Fibroblast of lung (primary cell): Measurements from ENCODE around the gene POU2F2. TPM values are rescaled to one million over a fixed set of nuclear protein-coding genes. Genes with fewer than 3 reads are reported as not detected.

Experiments
- DNase-seq, 2 donors: peaks; one replicate each; pipeline versions ENCODE4 v3.0.0 to v3.0.0-alpha.2; 2010; ENCODE audit warnings: low read depth in 2 of 2
- H2AFZ ChIP-seq: 2 replicates; pipeline ENCODE4 v1.5.1; 2012; ENCODE audit warnings: low read length, control low read depth, inconsistent platforms
- H3K27ac ChIP-seq: 2 replicates; pipeline ENCODE4 v1.5.1; 2011; ENCODE audit warnings: low read length, control low read depth; ENCODE audit not compliant: insufficient read depth
- H3K27me3 ChIP-seq: 2 replicates; pipeline ENCODE4 v1.5.1; 2011; ENCODE audit warnings: mild to moderate bottlenecking, low read length; ENCODE audit not compliant: control insufficient read depth, insufficient read depth
- H3K36me3 ChIP-seq: 2 replicates; pipeline ENCODE4 v1.5.1; 2011; ENCODE audit warnings: low read length; ENCODE audit not compliant: control insufficient read depth, insufficient read depth
- H3K4me1 ChIP-seq: 2 replicates; pipeline ENCODE4 v1.5.1; 2011; ENCODE audit warnings: low read length; ENCODE audit not compliant: control insufficient read depth, insufficient read depth; ENCODE audit errors: extremely low read depth
- H3K4me2 ChIP-seq: 2 replicates; pipeline ENCODE4 v1.5.1; 2011; ENCODE audit warnings: low read length, control low read depth; ENCODE audit not compliant: insufficient read depth; ENCODE audit errors: extremely low read depth
- H3K4me3 ChIP-seq, 4 experiments: fragments of 200-600 bp in 1 of 4; sonication (generic) in 1 of 4; replicated peaks in 1 of 4; 2 replicates each; pipeline ENCODE4 v1.5.1; 2011 to 2016; ENCODE audit warnings: low read length in 4 of 4, low read depth in 3 of 4, mild to moderate bottlenecking in 3 of 4, control low read depth in 2 of 4, inconsistent platforms in 1 of 4, mixed read lengths in 1 of 4; ENCODE audit not compliant: insufficient read depth in 1 of 4; ENCODE audit errors: control extremely low read depth in 1 of 4
- H3K79me2 ChIP-seq: 2 replicates; pipeline ENCODE4 v1.5.1; 2012; ENCODE audit warnings: mild to moderate bottlenecking, low read length, inconsistent platforms; ENCODE audit not compliant: control insufficient read depth, insufficient read depth
- H3K9ac ChIP-seq: 2 replicates; pipeline ENCODE4 v1.5.1; 2011; ENCODE audit warnings: mild to moderate bottlenecking, low read length, control low read depth; ENCODE audit not compliant: insufficient read depth
- H3K9me3 ChIP-seq: 2 replicates; pipeline ENCODE4 v1.5.1; 2012; ENCODE audit warnings: low read depth, low read length; ENCODE audit not compliant: control insufficient read depth, insufficient read depth
- H4K20me1 ChIP-seq: 2 replicates; pipeline ENCODE4 v1.5.1; 2011; ENCODE audit warnings: low read length; ENCODE audit not compliant: control insufficient read depth, insufficient read depth; ENCODE audit errors: extremely low read depth
- EZH2 ChIP-seq: IDR thresholded peaks from 2 replicates; pipeline ENCODE4 v1.5.1; 2012; ENCODE audit warnings: low read length, control low read depth, mild to moderate bottlenecking; ENCODE audit errors: missing control alignments
- polyA plus RNA-seq, 2 donors: library from polyadenylated mRNA; depleted of rRNA in 1 of 2; stranded (reverse) in 1 of 2; unstranded in 1 of 2; fragments of >200 nt; gene quantifications; 2 replicates each; pipeline ENCODE4 v1.2.1, GENCODE V29; 2011 to 2012; ENCODE audit warnings: missing spikeins in 1 of 2
- total RNA-seq: library from RNA; depleted of rRNA; stranded (reverse); fragments of >200 nt; gene quantifications from 2 replicates; pipeline ENCODE4 v1.2.1, GENCODE V29; 2014
- TF ChIP-seq, protein P1 (sequence below), 2 donors: IDR thresholded peaks in 1 of 2; conservative IDR thresholded peaks in 1 of 2; 1 replicate in 1 of 2; 2 replicates in 1 of 2; pipeline ENCODE4 v1.5.1; 2011 to 2012; ENCODE audit warnings: low read length in 2 of 2, control low read depth in 1 of 2, inconsistent platforms in 1 of 2, low read depth in 1 of 2, mild to moderate bottlenecking in 1 of 2

Gene POU2F2
- total and polyA plus RNA-seq, 2 donors (not counting 1 experiment from before 2014, with no cell fraction given), result 0.17 to 0.31 TPM

DNA sequence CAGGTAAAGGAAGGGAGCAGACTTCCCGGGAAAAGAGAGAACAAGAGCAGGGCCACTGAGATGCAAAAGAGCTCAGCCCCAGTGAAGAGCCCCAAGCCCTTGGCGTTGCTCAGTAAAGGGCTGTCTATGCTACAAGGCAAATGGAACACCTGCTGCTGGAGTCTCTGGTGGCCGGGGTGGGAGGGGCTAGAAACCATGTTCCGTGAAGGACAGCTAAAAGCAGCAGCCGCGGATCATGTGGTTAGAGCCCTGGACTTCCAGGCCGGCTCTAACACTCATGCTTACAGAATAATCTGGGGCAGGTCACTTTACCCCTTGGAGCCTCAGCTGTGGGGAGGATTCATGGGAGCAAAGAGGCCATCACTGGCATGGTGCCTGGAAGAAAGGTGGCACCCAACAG is 17.8 kb downstream of the POU2F2 start:
- Histone ChIP-seq H3K9me3 (no peaks in the 10 kb centered on the region), H3K9ac (no peak overlapping the region), H3K27me3 (no peaks in the 10 kb centered on the region), H3K36me3 (no peaks in the 10 kb centered on the region), H2AFZ (no peak overlapping the region), H3K4me1 (peaks cover 32% of the 10 kb centered on the region), H4K20me1 (no peaks in the 10 kb centered on the region), H3K79me2 (no peaks in the 10 kb centered on the region), H3K4me3 (no peak overlapping the region), H3K27ac (peak overlapping the region; percentile 82), H3K4me2 (peak overlapping the region; percentile 70)
- TF ChIP-seq EZH2, result no peak
- TF ChIP-seq, protein P1, sequence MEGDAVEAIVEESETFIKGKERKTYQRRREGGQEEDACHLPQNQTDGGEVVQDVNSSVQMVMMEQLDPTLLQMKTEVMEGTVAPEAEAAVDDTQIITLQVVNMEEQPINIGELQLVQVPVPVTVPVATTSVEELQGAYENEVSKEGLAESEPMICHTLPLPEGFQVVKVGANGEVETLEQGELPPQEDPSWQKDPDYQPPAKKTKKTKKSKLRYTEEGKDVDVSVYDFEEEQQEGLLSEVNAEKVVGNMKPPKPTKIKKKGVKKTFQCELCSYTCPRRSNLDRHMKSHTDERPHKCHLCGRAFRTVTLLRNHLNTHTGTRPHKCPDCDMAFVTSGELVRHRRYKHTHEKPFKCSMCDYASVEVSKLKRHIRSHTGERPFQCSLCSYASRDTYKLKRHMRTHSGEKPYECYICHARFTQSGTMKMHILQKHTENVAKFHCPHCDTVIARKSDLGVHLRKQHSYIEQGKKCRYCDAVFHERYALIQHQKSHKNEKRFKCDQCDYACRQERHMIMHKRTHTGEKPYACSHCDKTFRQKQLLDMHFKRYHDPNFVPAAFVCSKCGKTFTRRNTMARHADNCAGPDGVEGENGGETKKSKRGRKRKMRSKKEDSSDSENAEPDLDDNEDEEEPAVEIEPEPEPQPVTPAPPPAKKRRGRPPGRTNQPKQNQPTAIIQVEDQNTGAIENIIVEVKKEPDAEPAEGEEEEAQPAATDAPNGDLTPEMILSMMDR (conservative IDR thresholded peaks at IDR 0.05 in 1 of 2, IDR thresholded peaks at IDR 0.05 in 1 of 2; ENCODE audit: low read depth in 1 of 2, low read length in 2 of 2), result no peak
- no peak for DNase-seq

DNA sequence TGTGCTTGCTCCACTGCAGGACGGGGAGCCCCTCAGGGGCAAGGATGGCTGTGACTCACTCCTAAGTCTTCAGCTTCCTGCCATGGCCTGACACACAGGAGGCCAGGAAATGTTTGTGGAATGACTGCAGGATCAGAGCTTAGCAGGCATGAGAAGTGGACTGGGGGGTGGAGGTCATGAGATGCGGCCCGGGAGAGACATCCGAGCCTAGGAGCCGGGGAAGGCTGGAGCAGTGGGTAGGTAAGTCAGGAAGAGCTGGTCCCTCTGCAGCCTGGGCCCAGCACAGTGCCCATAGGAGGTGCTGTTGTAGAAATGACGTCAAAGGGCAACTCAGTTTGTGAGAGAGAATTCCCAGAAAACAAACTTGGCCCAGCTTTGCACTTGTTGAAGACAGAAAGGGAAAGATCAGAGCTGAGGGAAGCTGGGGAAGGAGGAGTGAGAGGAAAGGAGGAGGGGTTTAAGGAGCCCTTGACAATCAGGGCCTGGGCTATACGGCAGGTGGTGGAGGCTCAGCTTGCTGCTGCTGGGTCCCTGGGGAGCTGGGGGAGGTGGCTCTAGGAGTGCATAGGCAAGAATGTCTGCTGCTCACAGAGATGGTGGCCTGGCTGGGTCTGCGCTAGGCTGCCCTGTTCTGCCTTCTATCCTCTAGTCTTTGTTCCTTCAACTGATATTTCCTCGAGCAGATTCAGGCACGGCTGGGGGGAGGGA is 18.5 kb downstream of the POU2F2 start:
- H3K9me3 ChIP-seq, result no peaks in the 10 kb centered on the region
- TF ChIP-seq, protein P1 (conservative IDR thresholded peaks at IDR 0.05 in 1 of 2, IDR thresholded peaks at IDR 0.05 in 1 of 2; ENCODE audit: low read depth in 1 of 2, low read length in 2 of 2), result peak; percentile 34 to 39
- TF ChIP-seq EZH2, result no peak
- DNase-seq, result peak; percentile 87 to 98
- H3K4me1 ChIP-seq, result peaks cover 35% of the 10 kb centered on the region
- peak overlapping the region; percentile 82 for H3K27ac ChIP-seq
- H2AFZ ChIP-seq, result peak overlapping the region; percentile 1
- H3K36me3 ChIP-seq, result no peaks in the 10 kb centered on the region
- peak overlapping the region in 1 of 4 experiments; percentile 7 for H3K4me3 ChIP-seq
- no peaks in the 10 kb centered on the region for H3K27me3 ChIP-seq
- H4K20me1 ChIP-seq, result no peaks in the 10 kb centered on the region
- H3K9ac ChIP-seq, result no peak overlapping the region
- peak overlapping the region; percentile 70 for H3K4me2 ChIP-seq
- no peaks in the 10 kb centered on the region for H3K79me2 ChIP-seq

DNA sequence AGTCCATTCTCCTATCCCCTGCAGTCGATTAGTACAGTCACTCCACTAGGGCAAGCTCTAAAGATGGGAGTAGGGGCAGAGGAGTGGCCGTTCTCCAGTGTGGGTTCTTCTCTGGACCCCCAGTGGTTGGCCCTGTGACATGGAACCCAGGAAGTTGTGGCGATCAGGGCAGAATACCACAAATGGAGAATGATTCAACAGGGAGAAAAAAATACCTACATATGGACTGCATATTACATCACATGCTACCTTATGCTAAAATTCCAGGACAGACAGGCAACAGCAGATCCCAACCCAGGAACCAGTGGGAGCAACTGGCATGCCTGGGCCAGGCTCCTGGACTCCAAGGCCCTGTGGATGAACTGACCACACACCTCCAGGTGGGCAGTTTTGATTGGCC is 20.4 kb downstream of the POU2F2 start:
- TF ChIP-seq, protein P1 (conservative IDR thresholded peaks at IDR 0.05 in 1 of 2, IDR thresholded peaks at IDR 0.05 in 1 of 2; ENCODE audit: low read depth in 1 of 2, low read length in 2 of 2), result no peak
- no peak for TF ChIP-seq EZH2
- no peaks in the 10 kb centered on the region for H3K9me3 ChIP-seq
- DNase-seq, result peak in 1 of 2 donors; percentile 76
- no peak overlapping the region for H2AFZ ChIP-seq
- H3K4me1 ChIP-seq, result peaks cover 35% of the 10 kb centered on the region
- H3K4me2 ChIP-seq, result peak overlapping the region; percentile 61
- H3K27me3 ChIP-seq, result no peaks in the 10 kb centered on the region
- no peaks in the 10 kb centered on the region for H3K79me2 ChIP-seq
- peak overlapping the region; percentile 82 for H3K27ac ChIP-seq
- H4K20me1 ChIP-seq, result no peaks in the 10 kb centered on the region
- no peaks in the 10 kb centered on the region for H3K36me3 ChIP-seq
- no peak overlapping the region for H3K4me3 ChIP-seq
- no peak overlapping the region for H3K9ac ChIP-seq
